K562 (cell line): ENCODE data around the gene ABAT. TPM values are rescaled to one million over a fixed set of nuclear protein-coding genes. Genes with fewer than 3 reads are reported as not detected.

Experiments used
- CBFB ChIP-seq: sonication (generic); formaldehyde crosslinking; IDR thresholded peaks from 2 replicates; pipeline ENCODE4 v1.4.0; 2020; ENCODE audit warnings: mild to moderate bottlenecking, missing genetic modification reagents
- FOXK1 ChIP-seq: sonication (generic); formaldehyde crosslinking; IDR thresholded peaks from 2 replicates; pipeline ENCODE4 v1.8.0; 2022; ENCODE audit warnings: missing genetic modification reagents, mild to moderate bottlenecking, borderline replicate concordance
- LEF1 ChIP-seq: fragments of 450-650 bp; IDR thresholded peaks from 2 replicates; pipeline ENCODE4 v1.6.1; 2016; ENCODE audit warnings: mild to moderate bottlenecking
- POLR2AphosphoS5 ChIP-seq: IDR thresholded peaks from 2 replicates; pipeline ENCODE4 v1.6.1; 2011; ENCODE audit warnings: mild to moderate bottlenecking, low read depth, low read length, moderate library complexity; ENCODE audit not compliant: control insufficient read depth, insufficient read depth
- POLR3A ChIP-seq: IDR thresholded peaks from 2 replicates; pipeline ENCODE4 v1.6.1; 2011; ENCODE audit warnings: borderline replicate concordance, mild to moderate bottlenecking, moderate library complexity; ENCODE audit not compliant: insufficient read length, insufficient read depth; ENCODE audit errors: extremely low read depth
- PTRF ChIP-seq: fragments of 450-650 bp; IDR thresholded peaks from 2 replicates; pipeline ENCODE4 v1.6.1; 2016; ENCODE audit warnings: mild to moderate bottlenecking, missing genetic modification characterization, missing compliant biosample characterization
- RFX5 ChIP-seq: IDR thresholded peaks from 2 replicates; pipeline ENCODE4 v1.6.1; 2011; ENCODE audit warnings: low read depth, mild to moderate bottlenecking, improper control_type of control experiment, low read length
- SNIP1 ChIP-seq: fragments of 450-650 bp; IDR thresholded peaks from 2 replicates; pipeline ENCODE4 v1.7.1; 2017; ENCODE audit warnings: low read depth, mild to moderate bottlenecking
- TCF7L2 ChIP-seq: fragments of 150-350 bp; IDR thresholded peaks from 2 replicates; pipeline ENCODE4 v1.6.1; 2016; ENCODE audit warnings: low read depth, mild to moderate bottlenecking, low read length, moderate library complexity
- TFAM ChIP-seq: fragments of 250-450 bp; sonication (Bioruptor Pico); conservative IDR thresholded peaks from 2 replicates; pipeline ENCODE4 v1.5.0; 2021; ENCODE audit warnings: mild to moderate bottlenecking, moderate library complexity
- U2AF2 ChIP-seq: fragments of 200-400 bp; formaldehyde crosslinking; optimal IDR thresholded peaks from 2 replicates; pipeline ENCODE3; 2017; ENCODE audit warnings: low read depth, mild to moderate bottlenecking, low read length
- ZBED1 ChIP-seq: IDR thresholded peaks from 2 replicates; pipeline ENCODE4 v1.6.1; 2014
- ZEB2 ChIP-seq: fragments of 450-650 bp; IDR thresholded peaks from 2 replicates; pipeline ENCODE4 v1.6.1; 2016
- ZNF165 ChIP-seq: fragments of 250-450 bp; sonication (Bioruptor Pico); IDR thresholded peaks from 2 replicates; pipeline ENCODE4 v1.4.0; 2020; ENCODE audit warnings: borderline replicate concordance
- ZNF584 ChIP-seq: fragments of 200-800 bp; sonication (Bioruptor generic); IDR thresholded peaks from 2 replicates; pipeline ENCODE4 v1.6.1; 2016; ENCODE audit warnings: low read depth, mild to moderate bottlenecking, missing genetic modification characterization, missing compliant biosample characterization
- ZNF696 ChIP-seq: fragments of 250-450 bp; sonication (Bioruptor Pico); conservative IDR thresholded peaks from 2 replicates; pipeline ENCODE4 v1.4.0; 2020; ENCODE audit warnings: mild to moderate bottlenecking, moderate library complexity
- polyA plus RNA-seq, 8 experiments: library from polyadenylated mRNA; depleted of rRNA in 4 of 8; stranded (reverse) in 5 of 8; unstranded in 3 of 8; fragments of >200 nt; fragmentation: Nextera tagmentation in 2 of 8; fragmentation: Illumina TruSeq in 1 of 8; extraction: Ambion mirVana in 2 of 8; extraction: Trizol in 1 of 8; gene quantifications; 2 replicates each; pipeline versions ENCODE4 v1.2.1 to v1.2.3, GENCODE V29; 2011 to 2014; ENCODE audit warnings: inconsistent platforms in 1 of 8, missing spikeins in 1 of 8
- total RNA-seq, 7 experiments: library from RNA; depleted of rRNA in 6 of 7; stranded (reverse); fragments of >200 nt in 6 of 7; fragmentation: Illumina TruSeq in 2 of 7; extraction: Trizol in 2 of 7; gene quantifications; 2 replicates each; pipeline versions ENCODE4 v1.2.1 to v1.2.3, GENCODE V29; 2011 to 2021; ENCODE audit warnings: low replicate concordance in 1 of 7
- TF ChIP-seq, protein P1 (sequence below): fragments of 250-450 bp; sonication (Bioruptor Pico); IDR thresholded peaks from 2 replicates; pipeline ENCODE4 v1.5.0; 2021; ENCODE audit warnings: mild to moderate bottlenecking, borderline replicate concordance
- TF ChIP-seq, protein P2 (sequence below): fragments of 450-650 bp; formaldehyde crosslinking; IDR thresholded peaks from 2 replicates; pipeline ENCODE4 v1.4.0; 2022; ENCODE audit warnings: mild to moderate bottlenecking, moderate library complexity
- TF ChIP-seq, protein P3 (sequence below): fragments of 250-450 bp; sonication (Bioruptor Pico); IDR thresholded peaks from 2 replicates; pipeline ENCODE4 v1.9.0; 2021; ENCODE audit warnings: mild to moderate bottlenecking, inconsistent platforms

The ABAT gene
- total and polyA plus RNA-seq, 9 of the 15 experiments (the other 6 are each of a cell fraction or from before 2014, with no cell fraction given): 0.01 to 0.49 (median 0.10) TPM

DNA sequence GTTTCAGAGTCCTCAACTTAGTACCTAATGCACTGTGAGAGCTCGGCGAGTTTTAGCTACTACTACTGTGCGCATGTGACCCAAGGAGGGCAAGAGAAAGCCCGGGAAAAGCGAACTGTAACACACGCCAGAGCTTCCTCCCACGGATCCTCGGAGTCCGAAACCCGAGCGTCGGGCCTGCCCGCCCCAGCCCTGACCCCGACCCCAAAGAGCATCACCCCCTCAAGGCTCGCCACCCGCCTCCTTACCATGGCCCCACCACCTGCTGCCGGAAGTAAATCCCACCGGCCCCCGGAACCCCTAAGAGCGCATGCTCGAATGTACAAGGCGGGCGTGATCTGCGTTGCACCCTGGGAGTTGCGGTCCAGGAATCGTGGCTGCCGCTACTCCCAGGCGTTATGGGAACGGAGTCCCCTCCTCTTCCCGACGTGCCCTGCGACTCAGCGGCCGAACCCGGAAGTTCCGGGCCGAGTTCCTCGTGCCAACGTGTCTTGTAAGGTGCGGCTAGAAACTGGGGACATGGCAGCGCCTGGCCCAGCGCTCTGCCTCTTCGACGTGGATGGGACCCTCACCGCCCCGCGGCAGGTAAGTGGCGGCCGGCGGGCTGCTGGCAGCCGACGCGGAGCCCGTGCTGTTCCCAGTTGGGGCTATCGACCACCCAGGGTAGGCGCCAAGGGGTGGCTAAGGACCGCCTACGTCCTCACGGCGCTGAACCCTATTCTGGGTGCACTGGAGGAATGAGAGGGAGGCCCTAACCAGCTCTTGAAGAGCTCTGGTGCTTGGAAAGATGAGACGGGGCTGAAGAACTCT, 123.2 kb downstream of the ABAT start, which contains the start of the genes PMM2 and TMEM186 (continued):
- TF ChIP-seq, protein P1, sequence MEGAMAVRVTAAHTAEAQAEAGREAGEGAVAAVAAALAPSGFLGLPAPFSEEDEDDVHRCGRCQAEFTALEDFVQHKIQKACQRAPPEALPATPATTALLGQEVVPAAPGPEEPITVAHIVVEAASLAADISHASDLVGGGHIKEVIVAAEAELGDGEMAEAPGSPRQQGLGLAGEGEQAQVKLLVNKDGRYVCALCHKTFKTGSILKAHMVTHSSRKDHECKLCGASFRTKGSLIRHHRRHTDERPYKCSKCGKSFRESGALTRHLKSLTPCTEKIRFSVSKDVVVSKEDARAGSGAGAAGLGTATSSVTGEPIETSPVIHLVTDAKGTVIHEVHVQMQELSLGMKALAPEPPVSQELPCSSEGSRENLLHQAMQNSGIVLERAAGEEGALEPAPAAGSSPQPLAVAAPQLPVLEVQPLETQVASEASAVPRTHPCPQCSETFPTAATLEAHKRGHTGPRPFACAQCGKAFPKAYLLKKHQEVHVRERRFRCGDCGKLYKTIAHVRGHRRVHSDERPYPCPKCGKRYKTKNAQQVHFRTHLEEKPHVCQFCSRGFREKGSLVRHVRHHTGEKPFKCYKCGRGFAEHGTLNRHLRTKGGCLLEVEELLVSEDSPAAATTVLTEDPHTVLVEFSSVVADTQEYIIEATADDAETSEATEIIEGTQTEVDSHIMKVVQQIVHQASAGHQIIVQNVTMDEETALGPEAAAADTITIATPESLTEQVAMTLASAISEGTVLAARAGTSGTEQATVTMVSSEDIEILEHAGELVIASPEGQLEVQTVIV (CRISPR knock-in tag): no peak
- TF ChIP-seq ZEB2: no peak
- no peak for TF ChIP-seq PTRF (tag)
- no peak for TF ChIP-seq ZNF165 (CRISPR knock-in tag)
- TF ChIP-seq LEF1: peak; percentile 8; the same call in 1 of the 2 replicates
- TF ChIP-seq SNIP1: no peak
- no peak for TF ChIP-seq TCF7L2
- no peak for TF ChIP-seq RFX5
- TF ChIP-seq ZNF696: no peak
- no peak for TF ChIP-seq CBFB (CRISPR knock-in tag)
- peak; percentile 46 for TF ChIP-seq POLR2AphosphoS5
- TF ChIP-seq U2AF2: no peak
- TF ChIP-seq FOXK1 (CRISPR knock-in tag): peak; percentile 85; the same call in 1 of the 2 replicates
- TF ChIP-seq POLR3A: no peak
- no peak for TF ChIP-seq ZNF584 (CRISPR knock-in tag)
- TF ChIP-seq, protein P2, sequence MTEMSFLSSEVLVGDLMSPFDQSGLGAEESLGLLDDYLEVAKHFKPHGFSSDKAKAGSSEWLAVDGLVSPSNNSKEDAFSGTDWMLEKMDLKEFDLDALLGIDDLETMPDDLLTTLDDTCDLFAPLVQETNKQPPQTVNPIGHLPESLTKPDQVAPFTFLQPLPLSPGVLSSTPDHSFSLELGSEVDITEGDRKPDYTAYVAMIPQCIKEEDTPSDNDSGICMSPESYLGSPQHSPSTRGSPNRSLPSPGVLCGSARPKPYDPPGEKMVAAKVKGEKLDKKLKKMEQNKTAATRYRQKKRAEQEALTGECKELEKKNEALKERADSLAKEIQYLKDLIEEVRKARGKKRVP (CRISPR knock-in tag): no peak
- no peak for TF ChIP-seq TFAM (CRISPR knock-in tag)
- no peak for TF ChIP-seq ZBED1
- TF ChIP-seq, protein P3, sequence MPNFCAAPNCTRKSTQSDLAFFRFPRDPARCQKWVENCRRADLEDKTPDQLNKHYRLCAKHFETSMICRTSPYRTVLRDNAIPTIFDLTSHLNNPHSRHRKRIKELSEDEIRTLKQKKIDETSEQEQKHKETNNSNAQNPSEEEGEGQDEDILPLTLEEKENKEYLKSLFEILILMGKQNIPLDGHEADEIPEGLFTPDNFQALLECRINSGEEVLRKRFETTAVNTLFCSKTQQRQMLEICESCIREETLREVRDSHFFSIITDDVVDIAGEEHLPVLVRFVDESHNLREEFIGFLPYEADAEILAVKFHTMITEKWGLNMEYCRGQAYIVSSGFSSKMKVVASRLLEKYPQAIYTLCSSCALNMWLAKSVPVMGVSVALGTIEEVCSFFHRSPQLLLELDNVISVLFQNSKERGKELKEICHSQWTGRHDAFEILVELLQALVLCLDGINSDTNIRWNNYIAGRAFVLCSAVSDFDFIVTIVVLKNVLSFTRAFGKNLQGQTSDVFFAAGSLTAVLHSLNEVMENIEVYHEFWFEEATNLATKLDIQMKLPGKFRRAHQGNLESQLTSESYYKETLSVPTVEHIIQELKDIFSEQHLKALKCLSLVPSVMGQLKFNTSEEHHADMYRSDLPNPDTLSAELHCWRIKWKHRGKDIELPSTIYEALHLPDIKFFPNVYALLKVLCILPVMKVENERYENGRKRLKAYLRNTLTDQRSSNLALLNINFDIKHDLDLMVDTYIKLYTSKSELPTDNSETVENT (CRISPR knock-in tag): no peak
